GM21528 (cell line): Measurements from ENCODE around the gene ADRM1.

ENCODE experiments used
- ATAC-seq: cut with Tn5 transposase; IDR thresholded peaks from one replicate; pipeline ENCODE4 v1.9.1; 2021; ENCODE audit warnings: mild to moderate bottlenecking, moderate library complexity; ENCODE audit not compliant: unreplicated experiment, low FRiP score

Gene ADRM1

DNA sequence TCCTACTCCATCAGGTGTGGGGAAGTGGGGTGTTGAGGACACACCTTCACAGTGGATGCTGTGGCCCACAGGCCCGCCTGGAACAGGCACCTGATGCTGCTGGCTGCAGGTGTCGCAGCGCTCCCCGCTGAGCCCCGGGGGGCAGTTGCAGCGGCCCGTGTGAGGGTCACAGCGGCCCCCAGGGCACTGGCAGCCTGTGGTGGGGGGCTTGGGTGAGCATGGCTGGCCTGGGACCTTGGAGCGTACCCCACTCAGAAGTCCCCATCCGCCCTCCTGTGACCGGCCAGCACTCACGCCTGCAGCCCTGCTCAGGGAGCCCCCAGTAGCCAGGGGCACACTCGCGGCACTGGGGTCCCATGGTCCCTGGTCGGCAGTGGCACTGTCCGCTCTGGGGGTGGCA is 19.2 kb downstream of the ADRM1 start:
- no peak for ATAC-seq

GRCh38 chr20:62322492-62323041 is 19.8 kb downstream of the ADRM1 start:
- no peak for ATAC-seq

DNA sequence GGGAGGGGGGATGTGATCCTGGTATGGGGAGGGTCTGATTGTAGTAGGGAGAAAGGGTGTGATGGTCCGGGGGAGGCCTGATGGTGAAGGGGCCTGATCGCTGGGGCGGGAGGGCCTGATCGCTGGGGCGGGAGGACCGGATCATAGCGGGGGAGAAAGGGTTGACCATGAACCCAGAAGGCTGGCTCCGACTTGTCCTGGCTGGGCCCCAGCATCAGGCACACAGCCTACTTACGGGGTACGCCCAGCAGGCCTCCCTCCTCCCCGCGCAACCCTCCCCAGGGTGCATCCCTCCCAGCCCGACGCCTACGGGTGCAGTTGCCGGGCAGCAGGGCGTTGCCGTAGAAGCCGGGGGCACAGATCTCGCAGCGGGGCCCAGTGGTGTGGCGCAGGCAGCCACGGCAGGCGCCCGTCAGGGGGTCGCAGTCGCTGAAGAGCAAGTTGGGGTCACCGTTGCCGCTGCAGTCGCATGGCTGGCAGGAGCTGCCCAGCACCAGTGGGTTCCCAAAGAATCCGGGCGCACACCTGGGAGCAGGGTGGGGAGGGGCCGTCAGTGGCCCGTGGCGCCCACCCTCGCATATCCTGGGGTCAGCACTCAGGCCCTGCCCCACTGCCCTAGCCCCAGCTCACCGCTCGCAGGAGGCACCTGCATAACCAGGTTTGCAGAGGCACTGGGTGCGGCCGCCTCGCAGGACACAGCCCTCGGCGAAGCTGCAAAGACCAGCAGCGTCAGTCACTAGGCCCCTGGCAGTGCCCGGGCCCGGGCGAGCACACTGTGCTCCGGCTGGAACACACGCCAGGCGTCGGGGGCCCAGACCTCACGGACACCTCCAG is 20.6 kb downstream of the ADRM1 start:
- no peak for ATAC-seq

- no peak for ATAC-seq
These were observed 21.4 kb downstream of the ADRM1 start for GRCh38 chr20:62323980-62324906.

GRCh38 chr20:62325172-62325905 is 22.5 kb downstream of the ADRM1 start:
- no peak for ATAC-seq

- ATAC-seq, result no peak
These were observed 23.8 kb downstream of the ADRM1 start for GRCh38 chr20:62326559-62326958.

GRCh38 chr20:62326959-62327725 is 24.3 kb downstream of the ADRM1 start:
- no peak for ATAC-seq

GRCh38 chr20:62327726-62328495 is 25.1 kb downstream of the ADRM1 start:
- no peak for ATAC-seq

DNA sequence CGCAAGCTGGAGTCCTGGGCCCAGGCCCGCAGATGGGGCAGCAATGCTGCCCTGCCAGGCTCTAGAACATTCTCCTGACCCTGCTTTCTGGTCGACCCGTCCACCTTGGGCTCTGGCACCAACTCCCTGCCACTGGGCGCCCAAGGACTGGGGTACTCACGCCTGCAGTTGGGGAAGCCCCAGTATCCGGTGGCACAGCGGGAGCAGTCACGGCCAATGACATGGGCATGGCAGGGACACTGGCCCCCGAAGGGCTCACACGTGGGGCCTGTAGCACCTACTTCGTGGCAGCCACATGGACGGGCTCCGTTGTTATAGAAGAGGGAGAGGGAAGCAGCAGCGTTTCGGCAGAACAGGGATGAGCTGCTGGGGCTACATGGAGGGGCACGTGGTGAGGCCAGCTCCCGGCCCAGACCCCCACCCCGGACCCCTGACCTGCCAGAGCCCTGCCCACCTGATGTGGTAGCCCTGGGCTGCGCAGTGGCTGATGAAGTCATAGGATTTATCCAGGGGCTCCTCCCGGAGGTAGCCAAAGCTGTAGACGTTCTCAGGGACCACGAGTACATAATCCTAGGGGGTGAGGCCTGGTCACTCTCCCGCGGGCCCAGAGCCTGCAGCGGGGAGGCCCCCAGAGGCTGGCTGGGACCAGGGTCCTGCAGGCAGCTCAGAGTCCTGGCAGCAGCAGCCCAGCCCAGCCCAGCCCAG is 26.0 kb downstream of the ADRM1 start:
- ATAC-seq, result no peak

DNA sequence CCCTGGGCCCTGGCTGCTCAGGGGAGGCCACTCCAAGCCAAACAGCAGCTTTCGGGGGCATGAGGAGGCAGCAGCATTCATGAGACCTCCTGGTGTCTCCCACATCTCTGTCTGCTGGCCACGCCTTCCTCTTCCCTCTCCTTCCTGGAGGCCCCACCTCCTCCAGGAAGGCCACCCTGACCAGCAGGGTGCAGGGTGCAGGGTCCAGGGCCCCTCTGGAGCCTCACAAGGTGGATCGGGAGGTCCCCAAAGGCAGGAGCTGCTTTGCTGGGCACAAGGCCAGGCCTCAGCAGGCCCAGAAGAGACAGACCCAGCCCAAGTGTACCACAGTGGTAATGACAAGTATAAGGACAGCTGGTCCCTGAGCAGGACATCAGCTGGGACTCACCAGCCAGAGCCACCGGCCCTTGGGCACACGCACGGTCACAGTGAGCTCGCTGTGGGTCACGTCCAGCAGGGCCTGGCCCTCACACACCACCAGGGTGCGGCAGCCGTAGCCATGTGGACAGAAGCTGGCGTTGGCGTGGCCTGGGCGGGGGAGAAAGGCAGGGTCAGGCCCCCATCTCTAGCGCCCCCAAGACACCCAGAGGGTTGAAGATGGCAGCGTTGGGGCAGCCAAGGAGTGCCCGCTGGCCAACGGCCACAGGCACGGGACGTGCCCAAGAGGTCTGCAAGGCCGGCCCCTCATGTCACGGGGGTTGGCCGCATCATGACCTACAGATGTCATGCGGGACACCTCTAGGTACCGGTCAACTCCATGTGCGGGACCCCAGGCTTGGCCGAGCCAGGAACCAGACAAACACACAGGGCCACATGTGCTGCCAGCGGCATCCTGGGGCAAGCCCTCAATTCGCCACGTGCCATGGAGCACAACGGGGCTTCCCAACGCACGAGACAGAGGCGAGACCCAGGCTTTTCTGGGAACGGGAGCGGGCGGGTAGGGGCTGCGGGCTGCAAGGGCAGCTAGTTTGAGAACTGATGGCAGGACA is 26.9 kb downstream of the ADRM1 start:
- no peak for ATAC-seq

DNA sequence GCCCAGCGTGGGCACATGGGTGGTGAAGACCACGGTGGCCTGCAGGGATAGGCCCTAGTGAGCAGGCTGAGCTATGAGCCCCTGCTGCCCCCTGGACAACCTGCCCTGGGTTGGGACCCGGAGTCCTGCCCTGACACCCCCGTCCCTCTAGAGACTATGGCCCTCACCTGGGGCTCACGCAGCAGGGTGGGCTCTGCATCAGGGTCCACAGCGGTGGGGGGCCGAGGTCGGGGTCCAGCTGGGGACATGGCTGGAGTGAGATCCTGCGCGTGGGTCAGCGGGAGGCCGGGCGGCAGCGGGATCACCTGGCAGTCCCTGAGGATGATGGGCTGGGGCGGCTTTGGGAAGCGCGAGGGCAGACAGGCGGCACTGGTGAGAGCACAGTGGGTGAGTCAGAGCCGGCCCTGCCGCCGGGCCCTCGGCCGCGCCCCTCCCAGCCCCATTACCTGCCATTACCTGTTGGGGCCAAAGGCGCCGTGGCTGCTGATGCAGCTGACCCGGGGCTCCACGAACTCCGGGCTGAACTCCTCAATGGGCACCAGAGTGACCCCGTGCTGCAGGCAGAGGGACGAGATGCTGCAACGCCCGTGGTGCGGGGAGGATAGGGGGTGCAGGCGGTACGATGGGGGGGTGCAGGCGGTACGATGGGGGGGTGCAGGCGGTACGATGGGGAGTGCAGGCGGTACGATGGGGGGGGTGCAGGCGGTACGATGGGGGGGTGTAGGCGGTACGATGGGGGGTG is 27.9 kb downstream of the ADRM1 start:
- no peak for ATAC-seq

GRCh38 chr20:62331347-62331746 is 28.6 kb downstream of the ADRM1 start:
- ATAC-seq, result no peak

GRCh38 chr20:62332421-62332820 is 29.6 kb downstream of the ADRM1 start:
- ATAC-seq, result no peak

GRCh38 chr20:62332989-62333819 is 30.4 kb downstream of the ADRM1 start:
- no peak for ATAC-seq

DNA sequence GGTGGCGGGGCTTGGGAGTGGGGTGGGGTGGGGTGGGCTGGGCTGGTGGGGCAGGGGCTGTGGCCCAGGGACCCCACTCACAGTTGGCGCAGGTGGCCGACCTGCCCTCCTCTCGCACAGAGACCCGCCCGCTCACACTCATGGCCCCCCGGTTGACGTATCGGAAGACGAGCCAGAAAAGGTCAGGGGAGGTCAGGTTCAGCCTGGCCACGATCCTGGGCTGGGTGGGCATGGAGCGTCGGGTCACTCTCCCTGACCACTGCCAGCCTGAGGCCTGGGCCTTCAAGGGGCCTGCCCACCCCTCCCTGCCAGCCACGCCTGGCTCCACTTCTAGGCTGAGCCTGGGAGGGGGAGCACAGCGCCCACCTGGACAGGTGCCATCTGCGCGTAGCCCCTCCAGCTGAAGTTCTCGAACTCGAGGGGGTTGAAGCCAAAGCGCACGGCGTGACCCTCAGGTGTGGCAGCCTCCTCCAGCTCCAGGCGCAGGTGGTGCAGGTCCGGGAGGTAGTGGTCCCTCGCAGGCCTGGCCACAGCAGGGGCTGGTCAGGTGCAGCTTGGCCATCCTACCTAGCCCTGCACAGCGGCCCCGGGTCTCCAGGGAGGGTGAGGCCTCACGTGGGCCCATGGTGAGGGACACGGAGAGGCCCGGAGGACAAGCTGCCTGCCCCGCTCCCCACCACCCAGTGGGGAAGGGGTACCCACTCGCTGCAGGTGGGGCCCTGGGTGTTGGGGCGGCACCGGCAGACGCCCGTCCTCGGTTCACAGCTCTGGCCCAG is 31.2 kb downstream of the ADRM1 start:
- ATAC-seq, result no peak
